PC-3 (cell line): ENCODE results near the gene C6orf89.

Experiments used
- CTCF ChIP-seq: fragments of 300-600 bp; sonication (generic); conservative IDR thresholded peaks from 2 replicates; pipeline ENCODE4 v1.5.1; 2017; ENCODE audit warnings: antibody characterized with exemption, low read depth, mild to moderate bottlenecking, low read length
- EZH2 ChIP-seq: fragments of 300-600 bp; sonication (generic); IDR thresholded peaks from one replicate; pipeline ENCODE4 v1.6.1; 2017; ENCODE audit warnings: antibody characterized with exemption, mild to moderate bottlenecking, low read length; ENCODE audit not compliant: unreplicated experiment
- EZH2phosphoT487 ChIP-seq: fragments of 300-600 bp; sonication (generic); IDR thresholded peaks from 2 replicates; pipeline ENCODE4 v1.6.1; 2018; ENCODE audit warnings: mild to moderate bottlenecking, antibody characterized with exemption, low read length, borderline replicate concordance

- TF ChIP-seq CTCF (no peak), EZH2phosphoT487 (no peak), EZH2 (no peak)
These were observed 82.7 kb downstream of the C6orf89 start for GRCh38 chr6:36968266-36968977.
